Activated CD8-positive, alpha-beta memory T cell treated with anti-CD3 and anti-CD28 coated beads for 4 hours (primary cell): ENCODE results near the gene CKB.

Experiments
- DNase-seq, 2 donors: peaks; one replicate each; pipeline ENCODE4 v3.0.0-alpha.2; 2020; ENCODE audit warnings: low read depth in 2 of 2

CKB gene

DNA sequence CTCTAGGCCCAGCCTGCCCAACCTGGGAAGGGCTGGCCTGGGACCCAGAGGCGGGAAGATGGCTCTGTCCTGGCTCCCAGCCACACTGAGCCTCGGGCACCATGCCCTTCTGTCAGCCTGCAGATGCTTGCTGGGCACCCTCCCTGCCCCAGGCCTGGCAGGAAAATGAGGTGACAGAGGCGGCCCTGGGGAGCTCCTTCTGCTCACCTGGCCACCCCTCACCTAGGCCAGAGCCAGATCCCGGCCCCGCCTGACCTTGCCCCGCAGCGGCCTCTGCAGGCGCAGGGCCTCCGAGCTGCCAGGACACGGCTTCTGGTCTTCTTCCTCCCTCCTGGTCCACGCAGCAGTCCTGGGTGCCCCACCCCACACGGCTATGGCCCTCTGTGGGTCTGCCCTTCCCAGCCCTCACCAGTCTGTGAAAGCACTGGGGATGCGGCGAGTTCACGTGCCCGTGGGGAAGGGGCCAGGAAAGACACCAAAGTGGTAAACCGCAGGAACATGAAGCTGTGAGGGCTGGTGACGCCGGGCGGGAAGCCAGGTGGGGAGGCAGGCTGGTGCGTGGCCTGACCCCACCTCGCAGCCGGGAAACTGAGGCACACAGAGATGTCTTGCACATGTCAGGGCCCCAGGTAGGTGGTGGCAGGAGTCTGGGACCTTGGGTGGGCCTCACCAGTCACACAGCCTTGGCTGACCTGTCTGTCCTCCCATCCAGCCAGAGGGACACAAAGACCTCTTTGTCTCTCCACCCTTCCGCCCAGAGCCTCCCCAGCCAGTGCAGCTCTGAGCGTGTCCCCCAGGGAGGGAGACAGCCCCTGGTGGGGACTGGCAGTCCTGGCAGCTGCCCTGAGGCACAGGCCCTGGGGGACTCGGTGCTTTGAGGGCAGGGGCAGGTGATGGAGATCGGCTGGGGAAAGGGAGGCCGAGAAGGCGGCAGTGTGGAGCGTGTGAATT, 27.0 kb upstream of the CKB start:
- DNase-seq: no peak

DNA sequence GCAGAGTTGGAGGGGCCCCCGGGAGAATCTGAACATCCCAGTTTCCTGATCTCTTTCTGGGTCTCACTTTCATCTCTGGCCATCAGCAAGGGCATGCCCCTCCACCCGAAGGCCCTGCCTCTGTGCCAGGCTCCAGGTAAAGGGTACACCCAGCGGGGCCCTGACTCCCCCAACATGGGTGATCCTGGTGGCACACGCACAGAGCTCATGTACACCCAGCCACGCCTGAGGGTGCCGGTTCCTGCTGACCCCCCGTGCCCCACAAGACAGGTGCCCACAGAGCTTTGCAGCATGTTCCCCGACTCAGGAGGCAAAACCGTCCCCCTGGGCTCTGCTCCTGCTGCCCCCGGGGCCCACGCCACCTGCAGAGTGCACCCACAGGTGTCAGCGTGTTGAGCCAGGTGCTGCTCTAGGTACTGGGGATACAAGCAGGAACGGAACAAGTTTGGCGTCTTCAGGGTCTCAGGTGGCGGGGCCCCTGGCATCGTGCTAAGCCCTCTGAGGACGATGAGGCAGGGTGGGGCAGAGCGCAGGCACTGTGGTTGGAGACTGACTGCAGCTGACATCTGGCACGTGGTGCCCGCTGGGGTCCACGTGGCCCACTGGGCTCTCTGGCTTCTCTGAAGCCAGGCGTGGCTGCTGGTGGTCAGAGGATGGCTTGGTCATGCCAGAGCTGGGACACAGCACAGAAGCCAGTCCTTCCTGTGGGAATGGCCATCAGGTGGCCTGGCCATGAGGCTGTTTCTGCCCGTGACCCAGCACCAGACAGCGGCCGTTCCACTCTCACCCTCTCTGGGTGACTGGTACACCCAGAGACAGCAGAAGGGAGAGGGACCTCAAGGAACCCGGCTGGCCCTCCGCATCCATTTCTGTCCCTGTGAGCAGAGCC, 26.1 kb upstream of the CKB start:
- no peak for DNase-seq

DNA sequence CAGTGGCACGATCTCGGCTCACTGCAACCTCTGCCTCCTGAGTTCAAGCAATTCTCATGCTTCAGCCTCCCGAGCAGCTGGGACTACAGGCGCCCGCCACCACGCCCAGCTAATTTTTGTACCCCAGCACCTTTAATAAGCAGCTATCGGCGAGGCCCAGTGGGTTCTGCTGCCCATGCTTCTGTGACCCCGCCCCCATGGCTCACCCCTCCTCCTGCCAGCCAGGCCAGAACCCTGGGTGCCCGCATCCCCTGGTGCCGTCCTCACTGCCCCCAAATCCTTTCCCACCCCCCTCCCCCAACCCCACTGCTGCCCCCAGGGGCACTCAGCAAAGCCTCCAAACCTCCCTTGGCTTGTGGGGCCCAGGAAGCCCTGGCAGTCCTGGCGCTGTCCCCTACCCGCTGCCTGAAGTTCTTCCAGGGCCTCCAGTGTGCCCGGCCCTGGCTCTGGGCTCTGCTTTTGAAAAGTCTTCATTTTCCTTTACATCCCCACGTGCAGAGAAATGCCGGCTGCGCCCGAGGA, 25.4 kb upstream of the CKB start:
- DNase-seq: no peak

DNA sequence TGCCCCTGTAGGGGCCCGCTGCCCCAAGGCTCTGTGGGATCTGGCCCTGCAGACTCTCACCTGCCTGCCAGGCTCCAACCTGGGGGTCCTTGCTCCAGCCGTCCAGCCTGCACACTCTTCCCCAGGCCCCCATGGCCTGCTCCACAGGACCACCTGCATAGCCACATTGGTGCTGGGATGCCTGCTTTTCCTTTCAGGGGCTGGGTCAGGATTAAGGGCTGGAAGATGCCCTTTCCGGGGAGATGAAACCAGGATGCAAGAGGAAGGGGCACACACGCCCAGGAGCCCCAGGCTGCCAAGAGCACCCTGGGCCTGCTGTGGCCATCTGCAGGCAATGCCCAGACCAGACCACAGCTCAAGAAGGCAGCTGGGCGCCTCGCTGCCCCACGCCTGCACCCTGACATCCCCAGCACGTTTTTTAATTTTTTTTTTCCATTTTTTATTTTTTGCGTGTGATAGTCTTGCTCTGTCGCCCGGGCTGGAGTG, 24.9 kb upstream of the CKB start:
- DNase-seq: no peak

DNA sequence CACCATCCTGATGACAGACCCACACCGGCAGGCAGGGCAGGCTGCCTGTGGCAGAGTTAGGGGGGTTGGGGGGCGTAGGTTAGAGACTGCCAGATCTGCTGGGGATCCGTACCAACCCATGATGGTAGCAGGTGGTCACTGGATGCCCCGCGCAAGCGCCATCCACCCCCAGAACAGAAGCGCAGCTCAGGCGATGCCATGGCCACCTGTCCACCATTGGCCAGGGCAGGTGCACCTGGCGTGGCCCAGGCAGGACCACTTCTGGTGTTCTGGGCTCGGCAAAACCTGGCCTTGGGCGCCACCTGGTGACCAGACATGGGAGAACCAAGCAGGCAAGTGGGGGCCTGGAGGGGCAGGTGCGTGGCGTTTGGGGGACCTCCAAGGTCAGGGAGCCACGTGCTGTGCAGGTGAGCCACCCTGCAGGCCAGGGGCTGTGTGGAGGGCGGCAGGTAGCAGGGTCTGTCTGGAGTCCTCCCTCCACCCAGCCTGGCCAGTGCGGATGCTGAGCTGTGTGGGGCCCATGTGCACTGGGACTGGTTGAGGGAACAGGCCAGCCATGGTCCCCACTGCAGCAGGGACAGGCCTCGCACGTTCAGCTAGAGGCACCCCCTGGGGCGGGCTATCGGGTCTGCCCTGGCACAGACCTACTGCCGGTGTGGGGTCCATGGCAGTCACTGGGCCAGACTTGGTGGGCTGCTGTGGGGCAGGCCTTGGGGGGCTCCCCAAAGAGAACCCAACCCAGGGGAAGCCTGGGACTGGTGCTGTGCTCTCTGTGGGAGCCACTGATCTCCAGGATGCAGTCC, 24.2 kb upstream of the CKB start:
- DNase-seq: peak; percentile 42 to 48

DNA sequence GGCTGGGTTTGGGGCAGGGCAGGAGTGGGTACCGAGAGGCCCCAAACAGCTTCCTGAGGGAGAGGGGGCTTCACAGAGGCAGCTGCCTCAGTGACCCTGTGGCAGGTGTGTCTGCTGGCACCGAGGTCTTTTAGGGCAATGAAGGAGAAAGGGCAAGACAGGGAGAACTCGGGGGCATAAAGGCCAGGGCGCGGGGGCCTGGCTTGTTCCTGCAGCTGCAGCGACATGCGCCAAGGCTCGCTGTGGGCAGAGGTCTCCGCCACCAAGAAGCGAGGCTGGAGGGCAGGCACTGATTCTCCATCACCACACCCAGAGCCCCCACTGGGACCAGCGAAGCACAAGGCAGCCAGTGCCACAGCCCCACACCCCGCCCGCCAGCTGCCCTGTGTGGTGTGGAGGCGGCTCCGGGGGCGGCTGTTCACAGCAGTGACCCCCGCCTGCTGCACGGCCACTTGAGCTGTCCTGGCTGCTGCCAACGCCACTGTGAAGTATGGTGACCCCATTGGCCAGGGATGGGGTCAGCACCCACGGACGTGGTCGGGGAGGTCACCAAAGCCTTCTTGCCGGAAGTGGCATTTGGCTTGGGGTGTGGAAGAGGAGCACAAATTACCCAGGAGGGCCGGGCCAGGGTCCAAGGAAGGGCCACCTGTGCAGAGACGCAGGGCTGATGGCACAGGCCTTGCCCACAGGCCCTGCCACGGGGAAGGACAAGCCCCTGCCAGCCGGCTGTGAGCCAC, 23.5 kb upstream of the CKB start:
- no peak for DNase-seq

DNA sequence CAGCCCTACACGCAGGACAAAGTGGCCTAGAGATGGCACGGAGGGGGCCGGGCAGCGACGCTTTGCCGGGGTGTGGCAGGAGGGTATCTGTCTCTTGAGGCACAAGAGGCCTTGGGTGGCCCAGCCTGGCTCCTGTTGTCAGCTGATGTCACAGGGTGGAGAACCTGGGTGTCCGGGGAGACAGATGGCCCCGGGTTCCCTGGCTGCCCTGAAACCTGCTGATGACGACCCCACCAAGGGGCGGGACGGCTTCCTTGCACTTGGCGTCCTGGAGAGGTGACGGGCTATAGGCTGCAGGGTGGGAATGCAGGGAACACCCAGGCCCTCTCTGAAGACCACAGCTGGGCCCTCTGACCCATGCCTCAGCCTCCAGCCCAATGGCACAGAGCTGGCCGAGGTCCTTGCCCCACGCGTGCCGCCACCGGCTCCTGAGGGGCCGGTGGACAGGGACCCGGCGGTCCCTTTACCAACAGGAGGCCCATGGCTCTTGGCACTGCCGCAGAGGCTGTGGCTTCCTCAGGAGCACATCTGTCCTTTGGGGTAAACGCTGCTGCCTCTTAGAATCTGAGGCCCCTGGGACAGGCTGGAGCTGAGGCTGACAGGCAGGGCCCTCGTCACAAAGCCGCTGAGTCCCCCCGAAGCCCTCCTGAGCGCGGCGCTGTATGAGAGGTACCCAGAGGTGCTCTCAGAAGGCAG, 22.7 kb upstream of the CKB start:
- no peak for DNase-seq

DNA sequence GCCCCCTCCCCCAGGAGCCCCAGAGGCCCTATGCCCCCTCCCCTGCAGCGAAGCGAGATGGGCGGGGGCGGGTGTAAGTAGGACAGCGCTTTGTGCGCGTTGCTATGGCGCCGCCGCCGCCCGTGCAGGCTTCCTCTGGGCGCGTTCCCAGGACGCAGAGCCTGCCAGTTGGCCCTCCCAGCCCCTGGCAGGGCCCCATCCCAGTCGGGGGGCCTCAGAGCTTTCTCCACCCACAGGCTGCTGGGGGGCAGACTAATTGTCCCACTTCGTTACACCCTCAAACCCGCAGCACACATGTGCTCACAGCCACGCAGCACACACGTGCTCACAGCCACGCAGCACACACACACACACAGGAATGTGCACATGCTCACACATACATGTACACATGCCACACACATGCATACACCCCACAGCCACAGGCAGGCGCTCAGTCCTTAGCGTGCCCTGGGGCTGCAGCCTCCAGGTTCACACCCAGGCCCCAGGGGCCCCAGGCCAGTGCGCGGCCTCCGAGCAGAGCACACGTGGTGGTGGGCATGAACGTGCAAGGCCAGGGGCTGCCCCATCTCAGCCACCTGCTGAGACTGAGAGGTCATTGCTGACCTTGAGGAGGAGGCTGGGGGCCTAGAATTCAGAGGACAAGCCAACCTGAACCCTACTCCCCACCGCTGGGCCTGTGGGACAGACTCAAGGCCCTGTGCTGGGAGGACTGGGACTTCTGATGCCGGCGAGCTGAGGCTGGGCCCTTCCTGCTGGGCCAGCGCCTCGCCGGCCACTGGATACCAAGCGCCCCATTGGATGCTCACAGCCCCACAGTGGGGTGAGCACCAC, 22.0 kb upstream of the CKB start:
- DNase-seq: no peak

DNA sequence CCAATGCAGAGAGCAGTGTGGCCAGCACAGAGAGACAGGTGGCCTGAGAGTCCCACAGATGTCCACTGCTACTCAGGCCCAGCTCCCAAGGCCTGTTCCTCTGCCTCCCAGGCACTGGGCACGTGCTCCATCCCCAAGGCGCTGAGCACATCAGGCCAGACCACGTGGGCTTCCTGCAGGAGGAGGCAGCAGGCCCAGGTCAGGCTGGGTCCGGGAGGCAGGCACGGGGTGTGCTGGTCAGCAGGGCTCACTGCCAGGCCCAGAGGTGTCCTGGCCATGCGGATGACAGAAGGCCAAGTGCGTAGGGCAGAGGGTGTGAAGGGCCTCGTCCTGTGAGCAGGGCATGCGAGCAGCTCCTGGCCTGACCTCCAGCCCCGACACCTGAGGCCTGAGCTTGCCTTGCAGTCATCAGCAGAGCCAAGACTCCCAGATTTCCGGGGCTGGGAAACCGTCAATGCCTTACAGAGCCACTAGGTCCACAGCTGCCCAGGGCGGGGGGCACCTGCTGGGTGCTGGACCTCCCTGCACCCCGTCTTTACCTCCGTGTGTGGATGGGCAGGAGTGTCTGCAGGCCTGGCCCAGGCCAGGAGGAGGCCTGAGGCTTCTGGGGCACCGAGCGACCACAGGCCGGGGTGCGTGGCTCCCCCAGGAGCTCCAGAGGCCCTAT, 21.2 kb upstream of the CKB start:
- DNase-seq: no peak

DNA sequence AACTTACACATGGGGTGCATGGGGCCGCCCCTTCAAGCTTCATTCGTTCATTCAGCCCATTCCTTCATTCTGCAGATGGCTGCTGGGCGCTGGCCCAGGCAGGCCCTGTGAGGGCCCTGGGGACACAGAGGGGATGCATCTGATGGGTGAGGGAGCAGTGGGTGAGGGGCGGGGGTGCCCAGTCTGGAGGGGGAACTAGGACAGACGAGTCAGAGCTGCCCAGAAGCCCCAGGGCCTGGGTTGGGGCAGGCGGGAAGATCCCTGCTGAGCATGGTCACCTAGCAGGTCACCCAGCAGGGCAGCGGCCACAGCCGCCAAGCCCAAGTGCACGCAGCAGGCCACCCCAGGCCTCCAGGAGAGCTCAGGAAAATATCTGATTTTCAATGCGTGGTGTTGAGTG, 20.5 kb upstream of the CKB start:
- DNase-seq: no peak

DNA sequence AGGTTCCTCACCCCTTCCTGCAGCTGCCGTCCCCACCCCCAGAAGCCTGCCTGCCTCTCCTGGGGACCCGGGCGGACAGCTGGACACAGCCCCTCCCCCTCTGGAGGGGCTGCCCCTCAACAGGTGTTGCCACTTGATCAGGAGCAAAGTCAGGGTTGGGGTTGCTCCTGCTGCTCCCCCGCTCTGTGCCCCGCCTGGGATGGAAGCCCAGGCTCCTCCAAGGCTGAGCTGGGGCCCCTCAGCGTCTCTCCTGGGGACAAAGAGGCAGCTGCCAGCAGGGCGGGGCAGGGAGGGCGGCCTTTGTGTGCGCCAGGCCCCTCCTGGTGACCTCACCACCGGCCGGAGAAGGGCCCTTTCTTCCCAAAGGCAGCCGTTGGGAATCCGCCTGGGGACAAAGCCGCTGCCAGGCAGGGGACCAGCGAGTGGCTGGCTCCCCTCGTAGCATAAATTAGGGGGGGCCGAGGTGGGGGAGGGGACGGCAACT, 20.0 kb upstream of the CKB start:
- no peak for DNase-seq

DNA sequence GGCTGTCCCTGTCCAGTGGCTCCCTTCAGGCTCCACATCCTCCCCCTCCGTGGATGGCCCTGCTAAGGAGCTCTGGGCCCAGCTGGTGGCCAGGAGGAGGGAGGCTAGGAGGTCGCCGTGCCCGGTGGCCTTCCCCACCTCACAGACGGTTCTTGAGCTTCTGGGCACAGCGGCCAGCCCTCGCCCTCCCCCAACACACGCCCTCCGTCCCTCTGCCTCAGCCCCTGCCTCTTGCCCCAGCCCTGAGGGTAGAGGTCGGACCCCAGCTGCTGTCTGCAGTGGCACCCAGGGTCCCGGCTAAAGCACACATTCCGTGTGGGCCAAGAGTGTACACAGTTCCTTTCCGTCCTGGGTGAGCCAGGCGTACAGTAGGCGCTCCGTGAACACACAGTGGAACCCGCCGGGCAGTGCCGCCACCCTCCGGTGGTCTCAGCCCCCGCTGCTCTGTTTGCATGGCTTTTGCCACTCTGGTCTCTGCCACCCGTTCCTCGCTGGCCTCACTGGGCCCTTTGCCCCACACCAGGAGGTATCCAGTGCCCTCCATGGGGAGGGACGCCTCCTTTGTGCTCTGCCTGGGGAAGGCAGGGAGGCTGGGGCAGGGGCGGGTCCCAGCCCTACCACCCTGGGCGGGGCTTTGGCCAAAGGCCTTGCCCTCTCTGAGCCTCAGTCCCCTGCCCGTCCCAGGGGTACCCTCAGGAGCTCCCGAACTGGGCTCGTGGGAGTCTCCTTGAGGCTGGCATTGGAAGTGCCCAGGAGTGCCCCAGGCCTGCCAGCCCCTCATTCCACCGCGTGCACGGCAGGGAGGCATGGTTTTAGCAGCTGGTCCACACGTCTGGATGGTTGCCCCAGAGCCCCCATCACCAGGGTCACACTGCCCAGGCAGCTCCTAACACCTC, 19.3 kb upstream of the CKB start:
- no peak for DNase-seq

DNA sequence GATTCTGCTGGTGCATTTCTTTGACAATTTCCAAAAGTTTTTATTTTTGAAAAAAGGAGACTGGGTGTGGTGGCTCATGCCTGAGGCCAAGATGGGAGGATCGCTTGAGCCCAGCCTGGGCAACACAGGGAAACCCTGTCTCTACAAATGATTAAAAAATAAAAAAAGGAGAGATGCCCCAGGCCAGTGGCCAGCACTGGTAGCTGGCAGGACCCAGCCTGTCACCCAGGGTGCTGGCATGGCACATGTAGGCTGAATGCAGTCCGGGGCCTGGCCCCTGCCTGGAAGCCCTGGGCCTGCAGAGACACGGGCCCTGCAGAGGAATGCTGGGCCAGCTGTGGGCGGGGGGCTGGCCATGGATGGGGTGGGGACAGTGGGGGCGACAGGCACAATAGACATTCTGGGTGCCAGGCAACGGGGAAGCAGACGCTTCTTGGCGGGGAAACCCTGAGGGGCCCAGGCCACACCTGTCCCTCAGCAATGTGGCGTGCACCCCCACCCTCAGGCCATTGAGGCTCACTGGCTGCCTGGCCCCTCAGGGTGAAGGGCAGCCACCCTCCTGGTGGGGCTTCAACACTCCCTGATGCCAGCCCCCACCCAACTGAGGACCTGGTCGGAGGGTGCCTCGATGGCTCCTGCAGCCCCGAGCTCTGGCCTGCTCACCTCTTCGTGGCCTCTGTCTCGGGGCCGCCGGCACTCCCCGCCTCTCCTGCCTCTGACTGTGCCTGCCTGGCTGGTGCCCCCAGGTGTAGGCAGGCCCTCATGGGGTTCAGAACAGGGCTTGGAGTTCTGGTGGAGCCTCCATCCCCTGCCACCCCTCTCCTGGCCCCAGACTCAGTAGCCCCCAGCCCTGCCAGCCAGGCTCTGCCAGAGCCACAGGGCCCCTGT, 18.4 kb upstream of the CKB start:
- no peak for DNase-seq

DNA sequence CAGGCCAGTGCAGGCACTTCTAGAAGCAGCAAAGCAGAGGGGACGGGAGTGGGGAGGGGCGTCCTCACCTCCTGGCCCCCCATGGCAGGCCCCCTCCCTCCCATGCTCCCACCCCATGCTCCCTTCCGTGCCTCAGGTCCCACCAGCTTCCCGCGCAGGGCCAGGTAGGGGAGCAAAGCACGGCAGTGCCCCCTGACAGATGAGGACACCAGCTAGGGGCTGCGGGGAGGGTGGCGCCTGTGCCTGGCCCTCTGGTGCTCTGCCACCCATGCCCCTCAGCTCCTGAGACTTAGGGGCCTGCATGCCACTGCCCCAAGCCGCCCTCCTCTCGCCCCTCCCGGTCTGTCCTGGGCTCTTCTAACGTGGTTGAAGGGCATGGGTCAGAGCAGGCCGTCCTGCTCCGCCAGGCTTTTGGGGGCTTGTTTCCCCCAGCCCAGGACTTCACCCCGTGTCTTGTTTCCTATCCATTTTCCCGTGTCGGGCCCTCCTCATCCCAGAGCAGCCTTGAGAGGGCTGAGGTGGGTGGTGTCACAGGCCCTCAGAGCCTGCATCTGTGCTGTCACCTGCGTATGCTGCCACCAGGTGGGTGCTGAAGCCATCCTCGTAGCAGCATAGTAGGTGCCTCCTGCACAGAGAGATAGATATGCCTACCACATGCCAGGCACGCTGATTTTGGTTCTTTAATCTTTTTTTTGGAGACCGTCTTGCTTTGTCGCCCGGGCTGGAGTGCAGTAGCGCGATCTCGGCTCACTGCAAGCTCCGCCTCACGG, 16.6 kb upstream of the CKB start:
- no peak for DNase-seq

DNA sequence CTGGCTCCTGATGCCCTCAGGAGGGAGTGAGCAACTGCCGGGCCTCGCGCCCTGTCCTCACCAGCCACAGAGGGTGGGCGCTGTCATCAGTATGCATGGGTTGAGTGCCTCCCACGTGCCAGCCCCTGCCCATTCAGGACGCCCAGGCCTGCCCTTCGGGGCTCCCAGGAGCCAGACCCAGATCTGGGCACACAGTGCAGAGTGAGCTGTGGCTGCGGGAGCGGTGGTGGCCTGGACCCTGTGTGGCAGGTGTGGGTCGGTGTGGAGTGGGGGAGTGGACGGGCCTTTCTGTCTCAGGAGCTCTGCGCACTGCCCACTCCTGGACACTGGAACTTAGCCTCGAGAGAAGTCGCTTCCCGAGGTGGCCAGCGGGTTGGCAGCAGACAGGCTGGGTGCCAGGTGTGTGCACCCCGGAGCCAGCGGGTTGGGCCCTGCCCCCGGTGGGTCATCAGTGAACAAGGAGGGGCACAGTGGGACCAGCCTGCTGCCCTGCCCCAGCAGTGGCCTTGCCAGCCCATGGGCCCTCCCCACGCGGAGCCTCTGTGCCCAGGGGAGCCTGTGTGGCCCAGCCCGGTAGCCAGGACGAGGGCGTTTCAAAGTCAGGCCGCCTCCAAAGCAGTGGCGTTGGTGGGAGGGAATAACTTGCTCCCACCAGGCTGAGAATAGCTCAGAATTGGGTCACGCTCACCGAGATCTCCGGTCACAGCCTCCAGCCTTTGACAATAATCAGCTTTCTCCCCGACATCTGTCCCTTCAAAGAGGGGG, 15.8 kb upstream of the CKB start:
- no peak for DNase-seq
